ENCODE data around the gene SENP8.

The SENP8 gene

GRCh38 chr15:72184165-72184811, 66.1 kb downstream of the SENP8 start:
- no peaks in the 10 kb centered on the region for H3K79me1 ChIP-seq (replicated peaks; ENCODE audit: low read length, poor library complexity, severe bottlenecking)
- WGBS = 3% methylated on average over 32 of the region's 34 CpGs
- H3K4me1 ChIP-seq (ENCODE audit: control insufficient read depth, insufficient read depth, low read depth, low read length) = peaks cover 10% of the 10 kb centered on the region
- H4K91ac ChIP-seq (ENCODE audit: low read length) = no peak overlapping the region
- H3K9me3 ChIP-seq (ENCODE audit: control insufficient read depth, low read length) = no peaks in the 10 kb centered on the region
- no peak overlapping the region for H4K8ac ChIP-seq (ENCODE audit: low read length)
- no peaks in the 10 kb centered on the region for H3K36me3 ChIP-seq (ENCODE audit: control insufficient read depth in 1 of 2, insufficient read depth in 2 of 2, low read depth in 1 of 2, low read length in 2 of 2)
- H3K18ac ChIP-seq (ENCODE audit: low read depth in 1 of 2, low read length in 2 of 2) = peak overlapping the region in 1 of 2 experiments; percentile 48
- peak overlapping the region in 1 of 2 experiments; percentile 53 for H3K14ac ChIP-seq (ENCODE audit: low read length in 2 of 2)
- H2AK5ac ChIP-seq (ENCODE audit: low read length, severe bottlenecking) = no peak overlapping the region
- no peak overlapping the region for H3K27ac ChIP-seq (ENCODE audit: low read length, poor library complexity, severe bottlenecking)
- peak overlapping the region; percentile 88 for H3K4me2 ChIP-seq (ENCODE audit: low read length, poor library complexity, severe bottlenecking)
- H2BK5ac ChIP-seq (ENCODE audit: low read depth, low read length, poor library complexity, severe bottlenecking) = no peak overlapping the region
- H3K23ac ChIP-seq (ENCODE audit: low read length in 2 of 2) = peak overlapping the region in 1 of 2 experiments; percentile 35
- H3K4ac ChIP-seq (ENCODE audit: low read depth in 1 of 2, low read length in 2 of 2) = no peak overlapping the region
- H3K4me3 ChIP-seq (ENCODE audit: insufficient read depth in 1 of 2, low read depth in 1 of 2, low read length in 2 of 2) = peak overlapping the region; percentile 44 to 62
- H2BK15ac ChIP-seq (ENCODE audit: low read depth, poor library complexity, severe bottlenecking) = no peak overlapping the region
- peaks cover 0 to 36% of the 10 kb centered on the region in 2 experiments for H3K27me3 ChIP-seq (ENCODE audit: control insufficient read depth in 1 of 2, insufficient read depth in 1 of 2, low read length in 2 of 2)
- peak; percentile 42 for DNase-seq
- peak overlapping the region; percentile 81 for H2AFZ ChIP-seq (ENCODE audit: low read depth, low read length)
- H3K9ac ChIP-seq (ENCODE audit: low read length) = peak overlapping the region; percentile 32
- H2BK120ac ChIP-seq (ENCODE audit: low read depth, low read length) = no peak overlapping the region
- H2BK12ac ChIP-seq (ENCODE audit: low read length in 2 of 2) = no peak overlapping the region

GRCh38 chr15:72189250-72189902, 71.2 kb downstream of the SENP8 start:
- Histone ChIP-seq H2BK5ac (ENCODE audit: low read depth, low read length, poor library complexity, severe bottlenecking) (no peak overlapping the region), H3K14ac (ENCODE audit: low read length in 2 of 2) (no peak overlapping the region), H4K91ac (ENCODE audit: low read length) (no peak overlapping the region), H2AFZ (ENCODE audit: low read depth, low read length) (no peak overlapping the region), H3K4ac (ENCODE audit: low read depth in 1 of 2, low read length in 2 of 2) (no peak overlapping the region), H3K4me1 (ENCODE audit: control insufficient read depth, insufficient read depth, low read depth, low read length) (peaks cover 2% of the 10 kb centered on the region), H3K36me3 (ENCODE audit: control insufficient read depth in 1 of 2, insufficient read depth in 2 of 2, low read depth in 1 of 2, low read length in 2 of 2) (no peaks in the 10 kb centered on the region), H2AK5ac (ENCODE audit: low read length, severe bottlenecking) (no peak overlapping the region), H3K27me3 (ENCODE audit: control insufficient read depth in 1 of 2, insufficient read depth in 1 of 2, low read length in 2 of 2) (peaks cover 0 to 6% of the 10 kb centered on the region in 2 experiments), H3K4me2 (ENCODE audit: low read length, poor library complexity, severe bottlenecking) (no peak overlapping the region), H2BK15ac (ENCODE audit: low read depth, poor library complexity, severe bottlenecking) (no peak overlapping the region), H2BK12ac (ENCODE audit: low read length in 2 of 2) (no peak overlapping the region), H3K9ac (ENCODE audit: low read length) (no peak overlapping the region), H2BK120ac (ENCODE audit: low read depth, low read length) (no peak overlapping the region), H3K79me1 (replicated peaks; ENCODE audit: low read length, poor library complexity, severe bottlenecking) (no peaks in the 10 kb centered on the region), H3K23ac (ENCODE audit: low read length in 2 of 2) (no peak overlapping the region), H3K18ac (ENCODE audit: low read depth in 1 of 2, low read length in 2 of 2) (no peak overlapping the region), H3K4me3 (ENCODE audit: insufficient read depth in 1 of 2, low read depth in 1 of 2, low read length in 2 of 2) (no peak overlapping the region), H4K8ac (ENCODE audit: low read length) (no peak overlapping the region), H3K27ac (ENCODE audit: low read length, poor library complexity, severe bottlenecking) (no peak overlapping the region), H3K9me3 (ENCODE audit: control insufficient read depth, low read length) (no peaks in the 10 kb centered on the region)
- DNase-seq = no peak
- WGBS = 96% methylated on average over 2 of the region's 2 CpGs

- no peak overlapping the region for H2BK120ac ChIP-seq (ENCODE audit: low read depth, low read length)
- no peak overlapping the region for H2BK5ac ChIP-seq (ENCODE audit: low read depth, low read length, poor library complexity, severe bottlenecking)
- no peak overlapping the region for H3K18ac ChIP-seq (ENCODE audit: low read depth in 1 of 2, low read length in 2 of 2)
- H4K8ac ChIP-seq (ENCODE audit: low read length) = no peak overlapping the region
- H2BK12ac ChIP-seq (ENCODE audit: low read length in 2 of 2) = no peak overlapping the region
- H3K9me3 ChIP-seq (ENCODE audit: control insufficient read depth, low read length) = no peaks in the 10 kb centered on the region
- no peaks in the 10 kb centered on the region for H3K27me3 ChIP-seq (ENCODE audit: control insufficient read depth in 1 of 2, insufficient read depth in 1 of 2, low read length in 2 of 2)
- no peak overlapping the region for H3K9ac ChIP-seq (ENCODE audit: low read length)
- H2AK5ac ChIP-seq (ENCODE audit: low read length, severe bottlenecking) = no peak overlapping the region
- H3K4me1 ChIP-seq (ENCODE audit: control insufficient read depth, insufficient read depth, low read depth, low read length) = peaks cover 6% of the 10 kb centered on the region
- no peak overlapping the region for H3K4ac ChIP-seq (ENCODE audit: low read depth in 1 of 2, low read length in 2 of 2)
- DNase-seq = no peak
- no peak overlapping the region for H2AFZ ChIP-seq (ENCODE audit: low read depth, low read length)
- WGBS = no CpG with 5 or more reads among the region's 3 CpGs
- no peak overlapping the region for H3K14ac ChIP-seq (ENCODE audit: low read length in 2 of 2)
- no peak overlapping the region for H3K4me3 ChIP-seq (ENCODE audit: insufficient read depth in 1 of 2, low read depth in 1 of 2, low read length in 2 of 2)
- H4K91ac ChIP-seq (ENCODE audit: low read length) = no peak overlapping the region
- no peaks in the 10 kb centered on the region for H3K36me3 ChIP-seq (ENCODE audit: control insufficient read depth in 1 of 2, insufficient read depth in 2 of 2, low read depth in 1 of 2, low read length in 2 of 2)
- no peaks in the 10 kb centered on the region for H3K79me1 ChIP-seq (replicated peaks; ENCODE audit: low read length, poor library complexity, severe bottlenecking)
- H3K23ac ChIP-seq (ENCODE audit: low read length in 2 of 2) = no peak overlapping the region
- no peak overlapping the region for H3K27ac ChIP-seq (ENCODE audit: low read length, poor library complexity, severe bottlenecking)
- no peak overlapping the region for H2BK15ac ChIP-seq (ENCODE audit: low read depth, poor library complexity, severe bottlenecking)
- no peak overlapping the region for H3K4me2 ChIP-seq (ENCODE audit: low read length, poor library complexity, severe bottlenecking)
Observed at GRCh38 chr15:72192416-72192815, 74.2 kb downstream of the SENP8 start.
